WI38 (cell line): ENCODE data around the gene DPH7.

ENCODE experiments used
- H3K4me3 ChIP-seq: 2 replicates; pipeline ENCODE4 v1.5.1; 2011; ENCODE audit warnings: low read depth, mild to moderate bottlenecking, control low read depth, low read length
- TF ChIP-seq, protein P1 (sequence below): IDR thresholded peaks from 2 replicates; pipeline ENCODE4 v1.5.1; 2012; ENCODE audit warnings: low read depth, mild to moderate bottlenecking, control low read depth, low read length

Gene DPH7

DNA sequence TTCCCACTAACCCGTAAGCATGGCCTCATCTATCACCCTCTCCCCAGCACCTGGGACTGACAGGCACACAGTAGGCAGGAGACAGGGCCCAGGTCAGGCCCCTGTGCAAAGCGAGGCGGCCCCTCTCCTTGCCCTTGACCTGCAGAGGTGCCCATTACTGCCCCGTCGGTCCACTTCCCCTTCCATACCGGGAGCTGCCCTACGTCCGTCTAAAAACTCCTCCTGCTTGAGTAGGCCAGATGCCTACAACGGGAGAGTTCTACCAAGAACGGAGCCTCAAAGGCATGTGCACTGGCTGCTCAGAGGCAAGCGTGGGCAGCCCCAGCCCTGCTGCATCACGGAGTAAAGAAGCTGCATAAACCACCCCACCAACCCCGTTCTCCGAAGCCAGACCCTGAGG lies 4.6 kb upstream of the DPH7 start:
- no peak overlapping the region for H3K4me3 ChIP-seq
- TF ChIP-seq, protein P1, sequence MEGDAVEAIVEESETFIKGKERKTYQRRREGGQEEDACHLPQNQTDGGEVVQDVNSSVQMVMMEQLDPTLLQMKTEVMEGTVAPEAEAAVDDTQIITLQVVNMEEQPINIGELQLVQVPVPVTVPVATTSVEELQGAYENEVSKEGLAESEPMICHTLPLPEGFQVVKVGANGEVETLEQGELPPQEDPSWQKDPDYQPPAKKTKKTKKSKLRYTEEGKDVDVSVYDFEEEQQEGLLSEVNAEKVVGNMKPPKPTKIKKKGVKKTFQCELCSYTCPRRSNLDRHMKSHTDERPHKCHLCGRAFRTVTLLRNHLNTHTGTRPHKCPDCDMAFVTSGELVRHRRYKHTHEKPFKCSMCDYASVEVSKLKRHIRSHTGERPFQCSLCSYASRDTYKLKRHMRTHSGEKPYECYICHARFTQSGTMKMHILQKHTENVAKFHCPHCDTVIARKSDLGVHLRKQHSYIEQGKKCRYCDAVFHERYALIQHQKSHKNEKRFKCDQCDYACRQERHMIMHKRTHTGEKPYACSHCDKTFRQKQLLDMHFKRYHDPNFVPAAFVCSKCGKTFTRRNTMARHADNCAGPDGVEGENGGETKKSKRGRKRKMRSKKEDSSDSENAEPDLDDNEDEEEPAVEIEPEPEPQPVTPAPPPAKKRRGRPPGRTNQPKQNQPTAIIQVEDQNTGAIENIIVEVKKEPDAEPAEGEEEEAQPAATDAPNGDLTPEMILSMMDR: no peak

DNA sequence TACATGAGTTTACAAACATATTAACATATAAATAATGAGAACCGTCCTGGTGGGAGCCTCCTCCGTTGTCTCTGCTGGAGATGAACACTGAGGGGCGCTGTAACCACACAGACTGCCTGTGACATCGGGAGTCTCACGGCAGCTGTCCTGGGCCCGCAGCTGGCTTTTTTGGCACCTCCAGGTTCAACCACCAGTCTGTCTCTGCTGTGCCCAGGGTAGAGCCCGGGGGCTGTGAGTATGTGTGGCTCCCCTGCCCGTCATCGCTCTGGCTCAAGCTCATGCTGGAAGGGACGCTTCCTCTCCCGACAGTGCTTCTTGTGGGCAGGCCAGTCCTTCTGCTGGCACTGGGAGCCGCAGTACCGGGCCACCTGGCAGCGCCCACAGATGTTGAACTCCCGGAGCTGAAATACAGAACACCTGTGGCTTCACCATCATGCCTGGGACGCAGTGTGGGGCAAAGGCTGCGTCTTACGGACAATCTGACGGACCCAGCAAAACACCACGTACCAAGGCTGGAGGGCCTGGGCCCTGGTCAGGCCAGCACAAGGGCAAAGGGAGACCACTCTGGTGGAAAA lies 3.6 kb upstream of the DPH7 start:
- TF ChIP-seq, protein P1: no peak
- no peak overlapping the region for H3K4me3 ChIP-seq

DNA sequence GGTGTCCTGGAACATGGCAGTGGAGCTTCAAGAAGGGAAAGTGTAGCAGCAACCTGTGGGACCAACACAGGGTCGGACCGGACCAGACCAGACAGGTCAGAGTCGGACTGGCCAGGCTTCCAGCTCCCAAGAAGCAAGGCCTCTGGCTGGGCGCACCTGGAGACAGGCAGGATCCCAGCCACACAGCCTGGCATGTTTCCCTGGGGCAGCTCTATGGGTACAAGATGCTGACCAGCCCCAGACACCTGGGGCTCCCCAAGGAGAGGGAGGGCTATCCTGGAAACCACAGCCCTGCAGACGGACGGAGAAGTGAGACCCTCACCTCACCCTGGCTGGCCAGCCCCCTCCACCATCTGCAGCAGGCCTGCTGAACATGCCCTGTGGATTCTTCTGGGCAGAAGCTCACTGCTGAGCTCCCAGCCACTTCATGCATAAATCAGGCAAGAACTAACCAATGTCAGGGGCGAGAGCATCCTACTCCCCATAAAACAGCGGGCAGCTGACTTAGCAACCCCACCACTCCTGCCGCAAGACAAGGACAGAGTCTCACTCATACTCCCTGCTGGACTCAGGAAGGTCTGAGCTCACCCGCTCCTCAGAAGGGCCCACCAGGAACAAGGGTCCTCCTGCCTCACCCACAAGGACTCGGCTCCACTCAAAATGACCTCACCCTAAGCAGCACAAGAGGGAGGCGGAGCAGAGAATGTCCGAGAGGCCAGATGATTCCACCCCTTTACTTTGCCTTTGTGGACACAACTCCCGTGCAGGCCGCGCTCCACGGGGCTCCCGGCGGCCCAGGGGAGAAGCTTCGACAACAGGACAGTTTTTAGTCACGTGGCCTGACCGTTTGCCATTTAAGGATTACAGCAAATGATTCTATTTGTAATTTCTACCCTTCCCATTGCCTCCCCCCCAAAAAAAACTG lies 2.9 kb upstream of the DPH7 start:
- TF ChIP-seq, protein P1: no peak
- no peak overlapping the region for H3K4me3 ChIP-seq

DNA sequence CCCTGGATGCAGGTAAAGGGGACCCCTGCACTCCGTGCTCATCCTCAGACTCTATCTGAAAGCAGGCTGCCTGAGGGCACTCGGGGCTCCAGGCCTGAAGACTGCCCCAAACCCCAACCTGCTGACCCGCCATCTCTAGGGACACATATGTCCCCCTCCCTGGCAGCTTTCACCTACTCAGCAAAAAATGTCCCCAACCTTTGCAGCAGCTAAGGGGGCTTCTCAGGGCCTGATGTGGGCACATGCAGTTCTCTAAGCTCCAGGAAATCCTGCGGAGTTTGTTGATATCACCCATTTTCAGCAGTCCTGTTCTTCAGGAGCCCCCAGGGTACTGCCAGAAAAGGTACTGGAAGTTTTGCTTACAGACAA lies 2.2 kb upstream of the DPH7 start:
- TF ChIP-seq, protein P1: no peak
- no peak overlapping the region for H3K4me3 ChIP-seq

DNA sequence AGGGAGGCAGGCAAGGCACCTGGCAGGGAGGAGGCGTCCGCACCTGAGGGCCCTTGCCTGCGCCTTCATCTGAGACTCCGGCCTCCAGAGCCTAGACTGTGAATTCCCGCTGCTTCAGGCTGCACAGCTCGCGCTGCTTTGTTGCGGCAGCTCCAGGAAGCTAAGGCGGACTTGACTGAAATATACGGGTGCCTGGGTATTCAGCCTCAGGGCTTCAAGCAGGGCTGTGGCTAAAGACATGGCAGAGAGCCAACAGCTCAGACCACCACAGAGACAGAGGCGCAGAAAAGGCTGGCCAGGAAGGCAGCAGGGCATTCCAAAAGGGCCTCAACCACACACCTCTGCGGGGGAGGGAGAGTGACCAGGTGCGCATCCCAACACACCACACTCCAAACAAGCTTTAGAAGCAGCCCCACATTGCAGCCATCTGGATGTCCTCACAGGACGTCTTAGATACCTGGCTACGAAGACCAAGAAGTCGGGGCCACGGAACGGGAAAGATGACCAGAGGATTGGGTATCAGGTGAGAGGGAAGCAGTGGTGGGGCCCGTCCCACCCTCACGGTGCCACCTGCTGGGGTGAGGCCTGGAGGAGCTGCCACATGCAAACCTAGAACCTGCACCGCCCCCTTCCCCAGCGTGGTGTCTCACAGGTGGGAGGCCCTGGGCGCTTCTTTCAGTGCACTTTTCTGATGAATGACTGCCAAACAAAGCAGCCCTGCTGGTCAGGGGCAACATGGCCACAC lies 1.7 kb upstream of the DPH7 start:
- TF ChIP-seq, protein P1: no peak
- H3K4me3 ChIP-seq: no peak overlapping the region

DNA sequence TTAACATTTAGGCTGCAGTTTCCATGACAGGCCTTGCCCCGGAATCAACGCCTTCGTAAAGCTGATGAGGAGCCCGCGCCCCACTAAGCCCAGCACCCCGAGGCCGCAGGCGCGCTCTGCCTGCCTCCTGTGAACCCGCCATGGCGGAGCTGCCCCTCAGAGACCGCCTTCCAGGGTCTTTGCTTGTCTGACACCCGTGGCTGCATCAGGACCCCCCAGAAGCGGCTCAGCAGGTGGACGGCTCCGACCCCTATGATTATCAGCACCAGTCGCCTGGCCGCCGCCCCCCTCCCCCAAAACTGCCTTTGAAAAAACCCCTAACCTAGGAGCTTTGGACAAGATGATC lies 507 bp upstream of the DPH7 start:
- H3K4me3 ChIP-seq: peak overlapping the region; percentile 71
- TF ChIP-seq, protein P1: no peak
